Hematopoietic multipotent progenitor cell treated with erythropoietin and hydrocortisone succinate and interleukin-3 and kit ligand, for 4 days (in vitro differentiated cells): ENCODE results near the gene CXorf65.
A peak's percentile ranks its signal among the peaks of the same experiment; 100 is the strongest.

Source experiments
- DNase-seq: peaks from one replicate; pipeline ENCODE4 v3.0.0-alpha.2; 2015

The CXorf65 gene

GRCh38 chrX:71060127-71060526, 46.4 kb downstream of the CXorf65 start:
- DNase-seq, result no peak

DNA sequence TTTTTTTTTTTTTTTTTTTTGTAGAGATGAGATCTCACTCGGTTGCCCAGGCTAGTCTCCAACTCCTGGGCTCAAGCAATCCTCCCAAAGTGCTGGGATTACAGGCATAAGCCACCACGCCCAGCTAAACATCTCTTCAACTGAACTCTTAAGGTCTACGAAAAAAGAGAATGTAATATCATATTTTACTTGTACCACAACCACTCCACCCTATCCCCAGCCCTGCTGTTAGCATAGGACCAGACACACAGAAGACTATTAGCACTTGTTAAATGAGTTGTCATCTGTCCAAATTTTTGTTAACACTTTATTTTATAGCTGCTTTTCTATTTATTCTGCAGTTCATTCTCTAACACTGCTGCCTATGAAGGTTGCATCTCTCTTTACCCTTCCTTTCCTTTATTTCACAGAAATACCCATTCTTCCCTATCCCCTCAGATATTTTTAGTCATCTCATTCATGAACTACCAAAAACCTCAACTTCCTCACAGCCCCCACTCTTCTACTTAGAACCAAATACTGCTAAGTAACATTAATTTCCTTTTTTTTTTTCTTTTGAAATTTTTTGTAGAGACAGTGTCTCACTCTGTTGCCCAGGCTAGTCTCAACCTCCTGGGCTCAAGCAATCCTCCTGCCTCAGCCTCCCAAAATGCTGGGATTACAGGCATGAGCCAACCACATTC, 48.6 kb downstream of the CXorf65 start:
- peak; percentile 54 for DNase-seq

DNA sequence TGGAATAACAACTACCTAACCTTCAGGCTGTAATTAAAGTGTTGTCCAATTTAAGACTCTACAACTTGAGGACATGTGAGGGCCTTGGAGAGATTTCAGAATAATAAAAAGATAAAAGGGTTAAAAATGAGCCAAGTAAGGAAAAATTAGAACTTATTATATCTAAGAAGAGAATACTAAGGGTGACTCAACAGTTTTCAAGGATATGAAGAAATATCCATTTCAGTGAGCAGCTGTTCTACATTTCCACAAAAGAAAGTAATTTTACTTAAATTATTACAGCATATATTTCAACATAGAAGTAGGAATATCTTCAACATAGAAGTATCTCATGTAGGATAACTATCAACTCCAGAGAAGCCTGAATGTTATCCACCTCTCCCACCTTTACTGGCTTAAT, 49.7 kb downstream of the CXorf65 start:
- DNase-seq, result peak; percentile 38
